Epithelial cell of prostate (primary cell): ENCODE measurements around the gene GAPDHS.

Experiments
- DNase-seq: peaks from one replicate; pipeline ENCODE4 v3.0.0-alpha.2; 2011; ENCODE audit warnings: low read depth, low spot score
- H3K27ac ChIP-seq: fragments of 450-650 bp; 2 replicates; pipeline ENCODE4 v1.5.1; 2017; ENCODE audit warnings: mild to moderate bottlenecking

GAPDHS gene

GRCh38 chr19:35533201-35533821, at the start of gene GAPDHS:
Gene GAPDHS (plus strand): TSS chr19:35533456. CDS start chr19:35533528, 72 bp downstream.
- DNase-seq, result no peak
- H3K27ac ChIP-seq, result no peak within 1 kb of the TSS

DNA sequence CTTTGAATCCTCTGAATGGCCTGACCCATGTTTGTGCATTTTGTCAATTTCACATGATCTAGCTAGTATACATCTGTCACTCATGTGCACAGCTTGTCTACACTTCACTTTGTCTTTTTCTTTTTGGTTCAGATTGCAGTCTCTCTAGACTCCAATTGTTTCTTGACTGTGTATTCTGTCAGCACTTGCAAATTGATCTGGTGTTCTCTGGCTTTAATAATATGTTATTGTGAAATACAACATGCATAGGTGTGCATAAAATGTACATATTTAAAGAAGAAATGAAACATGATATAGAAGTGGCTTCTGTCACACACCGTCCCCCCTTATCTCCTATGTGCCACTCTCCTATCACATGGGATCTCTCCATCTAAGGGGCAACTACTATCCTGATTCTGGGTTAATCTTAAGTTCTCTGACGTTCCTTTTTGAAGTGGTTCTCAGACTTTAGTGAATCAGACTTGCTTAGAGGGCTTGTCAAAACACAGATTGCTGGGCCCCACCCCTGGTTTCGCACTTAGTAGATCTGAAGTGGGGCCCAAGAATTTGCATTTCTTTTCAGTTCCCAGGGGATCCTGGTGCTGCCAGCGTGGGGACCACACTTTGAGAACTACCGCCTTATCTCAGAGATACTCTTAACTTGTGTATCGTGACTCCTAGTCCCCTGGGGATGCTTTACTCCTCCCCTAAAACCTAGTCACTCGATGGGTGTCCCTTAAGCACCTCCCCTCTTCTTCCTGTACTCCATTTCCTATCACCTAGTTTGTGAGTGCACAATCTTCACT, 48.8 kb upstream of the GAPDHS start:
- no peak for DNase-seq
- no peak overlapping the region for H3K27ac ChIP-seq

DNA sequence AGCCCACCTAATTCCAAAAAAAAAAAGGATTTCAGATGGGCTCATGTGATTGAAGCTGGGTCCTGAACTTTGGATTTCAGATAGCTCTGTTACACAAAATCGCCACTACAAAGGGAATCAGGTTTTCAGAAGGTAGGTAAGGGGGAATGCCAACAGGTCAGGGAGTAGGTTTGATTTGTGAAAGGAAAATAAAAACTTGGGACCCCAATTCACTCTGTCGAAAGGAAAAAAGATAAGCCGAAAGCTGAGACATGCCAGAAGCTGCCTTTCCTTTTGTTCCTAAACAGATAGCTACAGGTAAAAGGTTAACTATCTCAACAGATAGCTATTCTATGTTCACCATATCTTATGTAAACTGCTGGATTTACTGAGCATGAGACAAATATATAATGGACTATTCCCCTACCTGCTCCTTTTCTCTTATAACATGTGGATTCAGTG, 47.0 kb upstream of the GAPDHS start:
- no peak for DNase-seq
- H3K27ac ChIP-seq, result no peak overlapping the region

DNA sequence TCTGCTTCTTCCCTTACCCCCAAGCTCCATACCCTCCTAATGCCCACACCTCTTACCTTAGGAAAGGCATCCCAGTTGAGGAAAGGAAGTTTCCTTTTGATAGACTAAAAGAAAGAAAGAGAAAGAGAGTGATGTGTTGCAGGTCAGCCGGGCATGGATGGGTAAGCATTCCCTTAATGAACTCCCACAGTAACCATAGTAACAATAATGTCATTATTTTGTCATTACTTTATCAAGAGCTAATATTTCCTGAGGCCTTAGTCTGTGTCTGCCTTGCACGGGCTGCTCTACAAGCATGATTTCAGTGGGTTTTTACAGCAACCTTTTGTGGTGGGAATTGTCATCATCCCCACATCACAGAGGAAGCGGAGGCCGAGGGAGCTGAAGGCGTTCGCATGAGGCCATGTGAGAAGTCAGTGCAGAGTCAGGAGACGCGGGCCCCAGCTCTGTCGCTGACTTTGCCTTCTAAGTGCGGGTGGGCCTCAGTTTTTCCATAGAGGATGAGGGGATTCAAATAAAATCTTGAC, 45.5 kb upstream of the GAPDHS start:
- no peak overlapping the region for H3K27ac ChIP-seq
- no peak for DNase-seq

DNA sequence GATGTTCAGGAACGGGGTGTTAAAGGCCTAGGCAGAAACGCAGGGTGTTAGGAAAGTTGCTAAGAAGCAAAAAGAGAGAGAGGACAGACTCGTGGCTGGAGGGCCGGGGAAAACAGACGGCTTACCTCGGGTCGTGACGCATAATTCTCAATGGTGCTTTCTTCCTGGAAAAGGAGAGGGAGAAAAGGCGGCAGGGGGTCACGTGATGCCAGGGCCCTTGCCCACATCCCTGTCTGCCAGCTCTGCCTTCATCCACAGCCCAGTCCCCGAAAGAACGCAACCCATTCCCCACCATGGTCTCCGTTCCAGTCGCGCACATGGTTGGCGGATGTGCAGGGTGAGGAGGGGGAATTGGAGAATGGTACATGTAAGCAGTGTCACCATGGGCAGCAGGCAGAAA, 44.6 kb upstream of the GAPDHS start:
- DNase-seq, result no peak
- H3K27ac ChIP-seq, result no peak overlapping the region

DNA sequence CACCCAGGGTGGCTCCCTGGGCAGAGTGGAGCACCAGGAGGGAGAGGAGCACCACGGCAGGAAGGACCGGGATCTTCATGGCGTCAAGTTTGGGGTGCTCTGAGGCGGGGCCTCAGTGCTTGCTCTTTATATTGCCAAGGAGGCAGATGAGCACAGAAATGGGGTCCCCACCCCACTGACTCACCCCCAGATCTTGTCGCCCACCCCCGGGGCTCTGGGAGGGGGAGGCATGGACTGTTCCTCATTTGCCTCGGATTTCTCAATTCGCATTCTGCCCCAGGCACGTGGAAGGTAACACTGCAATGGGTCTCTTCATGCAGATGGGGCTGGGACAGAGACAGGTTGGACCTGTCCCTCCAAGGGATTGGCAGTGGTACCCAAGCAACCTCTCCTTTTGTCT, 42.9 kb upstream of the GAPDHS start, which contains the start of gene KRTDAP:
KRTDAP (minus strand) TSS at position 101 of the 400 bp plus-strand sequence; CDS start at position 79, 22 bp downstream.
- DNase-seq, result no peak
- no peak within 1 kb of the TSS for H3K27ac ChIP-seq

DNA sequence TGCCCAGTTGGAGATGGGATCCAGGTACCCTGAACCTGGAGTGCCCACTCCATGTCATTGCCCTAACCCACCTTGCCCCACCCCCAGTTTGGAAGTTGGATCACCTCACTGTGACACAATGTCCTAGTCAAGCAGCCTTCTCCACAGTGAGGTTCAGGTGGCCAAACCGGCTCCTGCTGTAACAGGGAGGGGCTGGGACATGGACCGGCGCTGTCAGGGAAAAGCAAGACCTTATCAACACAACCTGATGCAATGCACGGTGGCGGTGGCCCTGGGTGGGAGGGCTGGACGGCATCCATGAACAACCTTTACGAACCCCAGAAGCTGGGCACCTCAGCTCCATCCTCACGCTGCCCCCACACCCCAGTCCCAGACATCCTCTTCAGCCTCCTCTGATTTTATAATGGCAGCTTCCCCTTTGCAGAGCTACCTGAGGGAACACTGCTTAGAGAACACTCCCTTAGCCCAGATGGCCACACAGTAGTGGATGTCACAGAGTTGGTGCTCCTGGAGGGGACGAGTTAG, 41.4 kb upstream of the GAPDHS start:
- no peak for DNase-seq

GRCh38 chr19:35493971-35494370, 39.3 kb upstream of the GAPDHS start:
- DNase-seq, result no peak
- H3K27ac ChIP-seq, result no peak overlapping the region

More for the DNA sequence above, 41.4 kb upstream of the GAPDHS start:
- H3K27ac ChIP-seq, result no peak overlapping the region

DNA sequence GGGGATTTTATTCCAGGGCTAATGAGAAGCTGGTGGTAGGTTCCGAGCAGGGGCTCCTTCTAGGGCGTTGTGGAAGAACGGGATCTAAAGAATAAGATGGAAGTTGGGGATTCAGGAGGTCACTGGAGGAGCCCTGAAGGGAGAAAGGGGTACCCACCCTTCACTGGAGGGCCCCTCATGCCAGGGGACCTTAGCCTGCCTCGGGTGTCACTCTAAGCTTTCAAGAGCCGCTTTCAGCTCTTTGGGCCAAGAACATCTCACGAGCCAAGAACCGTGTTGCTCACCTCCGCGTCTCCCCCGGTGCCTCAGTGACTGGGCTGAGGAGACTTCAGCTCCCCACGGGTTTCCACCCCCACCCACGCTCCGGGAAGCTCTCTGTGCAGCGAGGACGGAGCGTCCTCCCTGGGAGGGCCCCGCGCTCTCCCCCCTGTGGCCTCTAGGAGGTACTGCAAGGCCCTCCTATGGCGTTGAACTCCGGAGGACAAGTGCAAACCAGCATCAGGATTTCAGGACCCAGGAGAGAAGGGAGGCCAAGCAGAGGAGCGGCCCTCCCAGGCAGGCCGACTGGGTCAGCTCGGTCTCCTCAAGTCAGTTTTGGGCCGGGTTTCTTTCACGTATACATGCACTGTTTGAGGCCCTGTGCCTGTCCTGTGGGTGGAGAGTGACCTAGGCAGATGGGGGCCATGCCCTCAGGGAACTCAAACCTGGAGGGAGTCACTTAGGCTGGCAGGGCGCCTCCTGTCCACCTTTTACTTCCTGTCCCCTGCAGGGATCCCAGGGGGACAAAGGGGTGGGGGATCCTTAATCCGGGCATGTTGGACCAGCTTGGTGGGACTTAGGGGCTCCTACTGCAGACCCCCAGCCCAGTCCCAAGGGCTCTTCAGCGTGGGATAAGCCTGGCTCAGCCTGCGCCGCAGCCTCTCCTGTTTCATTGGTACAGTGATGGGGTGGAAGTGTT, 37.9 kb upstream of the GAPDHS start:
- H3K27ac ChIP-seq, result no peak overlapping the region
- no peak for DNase-seq

DNA sequence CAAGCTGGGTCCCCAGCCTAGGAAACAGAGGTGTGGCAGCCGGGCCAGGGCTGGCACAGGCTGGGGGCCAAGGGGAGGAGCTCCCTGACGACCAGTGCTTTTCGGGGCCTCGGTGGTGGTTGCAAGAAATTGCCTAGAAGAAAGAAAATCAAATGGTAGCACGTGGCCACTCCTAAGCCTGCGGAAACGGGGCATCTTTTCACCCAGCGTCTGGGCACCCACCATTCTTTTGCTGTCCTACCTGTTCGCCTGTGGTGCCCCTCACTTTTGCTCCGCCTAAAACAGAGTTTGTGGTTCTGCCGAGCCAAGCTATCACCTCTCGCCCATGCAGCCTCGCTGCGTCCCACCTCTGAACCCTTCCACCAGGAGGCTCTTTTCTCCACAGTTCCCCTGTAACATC, 35.9 kb upstream of the GAPDHS start:
- no peak overlapping the region for H3K27ac ChIP-seq
- no peak for DNase-seq

- H3K27ac ChIP-seq, result no peak overlapping the region
- no peak for DNase-seq
Observed at GRCh38 chr19:35498220-35498619, 35.0 kb upstream of the GAPDHS start.

GRCh38 chr19:35498984-35499527, 34.2 kb upstream of the GAPDHS start:
- DNase-seq, result no peak
- H3K27ac ChIP-seq, result no peak overlapping the region

GRCh38 chr19:35500611-35501010, 32.6 kb upstream of the GAPDHS start:
- no peak for DNase-seq
- no peak overlapping the region for H3K27ac ChIP-seq

- DNase-seq, result no peak
- no peak overlapping the region for H3K27ac ChIP-seq
Observed at GRCh38 chr19:35501684-35502083, 31.6 kb upstream of the GAPDHS start.

DNA sequence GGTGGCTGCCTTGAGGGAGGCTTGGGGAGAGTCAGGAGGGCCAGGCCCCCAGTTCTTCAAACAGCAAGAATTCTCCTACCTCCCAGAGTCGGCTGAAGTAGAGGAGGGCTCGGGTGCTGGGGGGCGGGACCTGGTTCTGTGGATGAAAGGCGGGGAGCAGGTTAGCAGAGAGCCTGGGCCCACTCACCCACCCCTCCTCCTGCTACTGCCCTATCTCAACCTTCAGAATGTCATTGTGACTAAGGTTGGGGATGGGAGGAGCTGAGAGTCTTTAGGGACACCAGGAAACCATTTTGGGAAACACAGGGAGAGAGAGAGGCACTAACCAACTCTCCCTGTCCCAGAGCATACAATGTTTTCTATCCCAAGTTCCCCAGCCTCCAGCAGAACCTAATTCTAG, 30.5 kb upstream of the GAPDHS start:
- no peak overlapping the region for H3K27ac ChIP-seq
- DNase-seq, result no peak

DNA sequence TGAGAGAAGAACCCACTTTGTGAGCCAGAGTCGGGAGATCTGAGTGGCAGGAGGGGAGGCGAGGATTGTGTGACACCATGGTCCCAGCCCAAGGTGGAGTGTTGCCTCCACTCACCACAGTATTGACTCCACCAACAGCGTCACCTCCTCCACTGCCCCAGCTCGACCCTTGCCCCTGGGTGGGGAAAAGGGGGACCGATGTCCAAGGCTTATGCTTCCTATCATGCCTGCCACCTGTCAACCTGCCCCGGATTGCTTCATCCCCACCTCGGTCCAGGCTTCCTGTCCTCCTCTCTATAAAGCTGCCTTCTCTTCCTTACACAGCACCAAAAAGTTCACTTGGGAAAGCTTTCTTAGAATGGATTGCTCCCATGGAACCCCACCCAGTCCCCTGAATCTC, 27.2 kb upstream of the GAPDHS start:
- no peak for DNase-seq
- H3K27ac ChIP-seq, result no peak overlapping the region

- H3K27ac ChIP-seq, result no peak overlapping the region
- no peak for DNase-seq
Observed at GRCh38 chr19:35507561-35507960, 25.7 kb upstream of the GAPDHS start.

DNA sequence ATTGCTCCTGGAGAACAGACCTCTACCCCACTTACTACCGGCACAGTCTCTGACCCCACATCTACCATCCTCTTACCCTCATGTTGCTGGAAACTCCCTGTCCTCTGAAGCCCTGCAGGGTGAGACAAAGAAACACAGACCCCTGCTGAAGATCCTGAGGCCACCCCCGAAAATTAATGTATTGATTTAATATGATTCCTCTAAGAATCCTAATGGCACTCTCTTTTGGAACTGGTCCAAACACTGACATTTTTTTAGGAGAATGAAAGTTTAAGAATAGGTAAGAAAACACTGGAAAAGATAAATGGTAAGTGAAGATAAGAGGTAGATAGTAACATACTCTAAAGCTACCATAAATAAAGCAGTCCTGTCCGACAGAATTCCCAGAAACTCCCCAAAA, 25.1 kb upstream of the GAPDHS start:
- no peak for DNase-seq
- H3K27ac ChIP-seq, result no peak overlapping the region

GRCh38 chr19:35509018-35509652, 24.1 kb upstream of the GAPDHS start:
- H3K27ac ChIP-seq, result peak overlapping the region; percentile 88
- no peak for DNase-seq
